Inflammatory macrophage treated with lipopolysaccharide for 1 hour (primary cell): ENCODE data around the gene CAND2.
"Not testable (repeated sequence)": the region's sequence is repeated elsewhere in the genome, so short reads cannot be mapped to it uniquely, and the experiment has no call there.

Experiments
- DNase-seq, 2 donors: peaks; one replicate each; pipeline ENCODE4 v3.0.0-alpha.2; 2020 to 2022

The CAND2 gene

DNA sequence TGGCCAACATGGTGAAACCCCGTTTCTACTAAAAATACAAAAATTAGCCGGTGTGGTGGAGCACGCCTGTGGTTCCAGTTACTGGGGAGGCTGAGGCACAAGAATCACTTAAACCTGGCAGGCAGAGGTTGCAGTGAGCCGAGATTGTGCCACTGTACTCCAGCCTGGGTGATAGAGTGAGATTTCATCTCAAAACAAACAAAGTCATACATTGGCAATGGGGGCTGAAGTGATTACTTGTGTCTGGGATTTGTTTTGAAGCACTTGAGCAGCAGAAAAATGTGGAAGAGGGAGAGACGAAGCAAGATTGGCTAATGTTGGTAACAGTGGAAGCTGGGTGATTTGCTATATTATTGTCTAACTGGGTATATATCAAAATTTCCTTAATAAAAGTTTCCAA lies 24.0 kb upstream of the CAND2 start:
- no peak for DNase-seq

DNA sequence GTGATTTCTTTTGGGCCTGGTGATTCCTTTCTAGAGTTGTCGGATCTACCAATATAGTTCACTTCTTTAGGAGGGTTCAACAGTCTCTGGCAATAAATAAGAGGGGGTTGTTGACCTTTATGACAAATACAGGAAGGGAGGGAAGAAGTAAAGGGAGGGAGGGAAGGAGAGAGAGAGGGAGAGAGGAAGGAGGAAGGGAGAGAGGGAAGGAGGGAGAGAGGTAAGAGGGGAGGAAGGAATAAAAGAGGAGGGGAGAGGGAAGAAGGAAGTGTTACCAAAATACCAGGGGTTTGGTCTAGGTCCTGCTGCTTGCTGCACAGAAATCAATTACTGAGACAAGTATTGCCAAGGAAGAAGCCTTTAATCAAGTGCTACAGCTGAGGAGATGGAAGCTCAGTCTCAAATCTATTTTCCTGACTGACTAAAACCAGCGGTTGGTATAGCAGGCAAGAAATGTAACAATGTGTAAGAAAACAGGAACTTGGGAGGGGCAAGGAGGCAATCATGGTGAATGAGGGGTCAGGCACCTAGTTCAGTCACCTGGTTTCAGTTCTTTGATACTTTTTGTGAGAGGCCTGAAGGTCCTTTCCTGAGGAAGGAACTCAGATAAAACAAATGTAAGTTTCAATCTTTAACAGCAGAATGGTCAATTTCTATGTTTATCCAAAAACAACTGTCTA lies 23.3 kb upstream of the CAND2 start:
- DNase-seq: no peak

DNA sequence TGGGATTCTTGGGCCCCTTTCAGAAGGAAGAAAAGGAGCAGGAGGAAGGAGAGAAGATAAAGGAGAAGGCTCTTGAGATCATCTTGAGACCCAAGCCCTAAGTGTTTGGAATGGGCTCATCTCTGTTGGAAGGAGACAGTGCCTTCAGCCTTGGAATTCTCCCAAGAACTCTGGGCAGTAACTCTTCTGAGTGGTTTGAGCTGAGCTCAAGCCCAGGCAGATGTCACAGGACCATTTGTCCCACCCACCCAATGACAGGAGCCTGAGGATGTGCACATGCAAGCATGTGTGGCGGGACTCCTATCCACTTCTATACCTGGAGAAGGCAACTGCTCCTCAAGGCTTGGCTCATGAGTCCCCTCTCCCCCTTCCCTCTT lies 22.8 kb upstream of the CAND2 start:
- DNase-seq: no peak

DNA sequence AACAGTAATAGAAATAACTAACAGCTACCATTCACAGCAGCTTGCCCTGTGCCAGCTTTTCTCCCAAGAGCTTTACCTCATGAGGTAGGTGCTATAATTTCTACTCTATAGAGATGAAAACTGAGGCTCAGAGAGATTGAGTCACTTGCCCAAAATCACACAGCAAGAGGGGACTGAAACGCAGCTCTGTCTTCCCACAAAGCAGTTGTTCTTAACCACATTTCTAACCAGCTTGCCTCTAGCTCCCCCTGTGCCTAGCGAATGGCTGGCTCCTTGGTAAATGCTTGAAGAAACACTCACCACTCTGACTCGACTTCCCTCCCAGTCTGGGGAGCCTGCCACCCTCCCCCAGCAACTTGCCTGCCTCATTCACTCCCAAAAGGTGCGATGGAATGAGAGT lies 21.9 kb upstream of the CAND2 start:
- DNase-seq: no peak

DNA sequence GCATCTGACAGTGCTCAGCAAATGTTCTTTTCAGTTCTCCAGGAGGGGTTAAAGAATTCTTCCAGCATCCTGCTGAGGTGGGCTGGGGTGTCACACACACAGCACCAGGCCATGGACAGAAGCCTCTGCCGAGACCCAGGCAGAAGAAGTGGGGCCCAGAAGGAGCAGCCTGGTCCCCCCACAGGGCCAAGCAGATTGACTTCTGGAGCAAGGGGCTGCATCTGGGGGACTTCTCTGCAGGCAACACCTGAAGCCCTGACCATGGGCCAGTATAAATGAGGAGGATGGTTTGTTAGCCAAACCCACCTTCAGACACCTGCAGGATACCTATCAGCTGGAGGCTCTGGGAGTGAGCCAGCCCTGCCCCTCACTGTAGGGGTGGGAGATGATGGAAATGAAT lies 21.3 kb upstream of the CAND2 start:
- no peak for DNase-seq

DNA sequence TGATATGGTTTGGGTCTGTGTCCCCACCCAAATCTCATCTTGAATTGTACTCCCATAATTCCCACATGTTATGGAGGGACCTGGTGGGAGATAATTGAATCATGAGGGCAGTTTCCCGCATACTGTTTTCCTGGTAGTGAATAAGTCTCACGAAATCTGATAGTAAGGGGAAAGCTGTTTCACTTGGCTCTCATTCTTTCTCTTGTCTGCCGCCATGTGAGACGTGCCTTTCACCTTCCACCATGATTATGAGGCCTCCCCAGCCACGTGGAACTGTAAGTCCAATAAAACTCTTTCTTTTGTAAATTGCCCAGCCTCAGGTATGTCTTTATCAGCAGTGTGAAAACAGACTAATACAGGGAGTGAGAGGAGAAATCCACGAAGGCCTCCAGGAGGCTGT lies 20.5 kb upstream of the CAND2 start:
- DNase-seq: not testable (repeated sequence)

DNA sequence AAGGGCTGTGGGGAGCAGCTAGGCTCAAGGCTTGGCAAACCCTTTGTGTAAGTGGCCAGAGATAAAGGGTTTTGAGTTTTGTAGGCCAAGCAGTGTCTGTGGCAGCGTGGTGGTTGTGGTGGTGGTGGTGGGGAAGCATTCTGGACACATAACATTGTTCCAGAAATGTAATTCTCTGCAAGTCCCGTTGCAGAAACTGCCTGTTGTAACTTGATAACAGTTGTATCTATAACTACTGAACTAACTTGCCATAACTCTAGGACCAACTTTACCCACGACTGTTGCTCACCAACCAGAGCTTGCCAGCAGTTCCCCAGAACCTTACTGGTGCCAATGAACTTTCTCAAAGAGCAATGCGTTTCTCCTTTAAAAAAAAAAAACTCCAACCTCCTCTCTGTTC lies 19.3 kb upstream of the CAND2 start:
- no peak for DNase-seq

DNA sequence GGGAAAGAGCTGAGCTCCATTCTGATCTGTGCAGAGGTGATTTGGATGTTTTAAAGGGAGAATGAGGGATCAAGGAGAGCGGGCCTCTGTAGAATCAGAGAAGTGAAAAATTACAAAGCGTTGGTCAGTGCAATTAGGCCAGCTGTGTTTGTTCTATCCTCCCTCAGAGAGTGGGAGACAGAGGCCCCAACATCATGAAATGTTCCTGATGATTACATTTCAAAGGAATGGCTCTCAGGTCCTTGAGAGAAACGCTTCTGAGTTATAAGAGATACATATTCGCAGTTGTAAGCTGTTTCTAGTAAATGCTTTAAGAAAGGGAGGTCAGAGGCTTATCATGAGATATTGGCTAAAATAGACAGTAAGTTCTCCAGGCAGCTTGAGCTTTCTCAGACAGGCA lies 15.7 kb upstream of the CAND2 start:
- no peak for DNase-seq

DNA sequence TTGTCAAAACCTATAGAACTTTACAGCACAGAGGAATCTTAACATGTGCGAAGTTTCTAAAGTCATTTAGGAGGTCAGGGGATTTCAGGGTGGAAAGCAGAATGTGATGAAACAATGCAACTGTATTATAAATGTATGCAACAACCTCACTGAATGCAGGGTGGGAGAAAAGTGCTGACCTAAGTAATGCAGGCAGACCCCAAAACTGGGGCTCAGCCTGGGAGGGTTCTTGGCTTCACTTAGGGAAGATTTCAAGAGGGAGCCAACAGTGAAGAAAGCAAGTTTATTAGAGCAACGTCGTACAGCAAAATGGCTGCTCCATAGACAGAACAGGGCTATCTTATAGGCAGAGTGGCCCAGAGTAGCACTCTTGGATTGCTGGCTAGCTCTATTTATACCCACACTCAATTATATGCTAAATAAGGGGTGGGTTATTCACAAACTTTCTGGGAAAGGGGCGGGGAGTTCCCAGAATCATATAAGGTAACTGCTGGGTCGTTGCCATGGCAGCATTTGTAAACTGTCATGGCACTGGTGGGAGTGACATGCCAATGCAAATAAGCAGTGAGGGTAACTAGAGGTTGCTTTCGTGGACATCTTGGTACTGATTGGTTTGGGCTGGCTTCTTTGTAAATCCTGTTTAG lies 14.2 kb upstream of the CAND2 start:
- DNase-seq: peak; percentile 14

DNA sequence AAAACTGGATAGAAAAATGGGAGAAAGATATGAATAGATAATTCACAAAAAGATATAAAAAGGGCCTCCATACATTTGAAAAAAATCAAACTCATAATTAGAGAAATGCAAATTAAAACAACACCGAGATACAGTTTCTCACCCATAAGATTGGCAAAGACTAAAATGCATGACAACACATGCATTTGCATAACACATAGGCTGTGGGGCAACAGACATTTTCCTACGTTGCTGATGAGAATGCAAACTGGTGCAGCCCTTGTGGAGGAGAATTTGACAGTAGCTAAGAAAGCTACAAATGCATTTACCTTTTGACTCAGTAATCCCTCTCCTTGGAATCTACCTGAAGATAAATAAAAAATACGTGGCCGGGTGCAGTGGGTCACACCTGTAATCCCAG lies 11.4 kb upstream of the CAND2 start:
- DNase-seq: peak in 1 of 2 donors; percentile 9

DNA sequence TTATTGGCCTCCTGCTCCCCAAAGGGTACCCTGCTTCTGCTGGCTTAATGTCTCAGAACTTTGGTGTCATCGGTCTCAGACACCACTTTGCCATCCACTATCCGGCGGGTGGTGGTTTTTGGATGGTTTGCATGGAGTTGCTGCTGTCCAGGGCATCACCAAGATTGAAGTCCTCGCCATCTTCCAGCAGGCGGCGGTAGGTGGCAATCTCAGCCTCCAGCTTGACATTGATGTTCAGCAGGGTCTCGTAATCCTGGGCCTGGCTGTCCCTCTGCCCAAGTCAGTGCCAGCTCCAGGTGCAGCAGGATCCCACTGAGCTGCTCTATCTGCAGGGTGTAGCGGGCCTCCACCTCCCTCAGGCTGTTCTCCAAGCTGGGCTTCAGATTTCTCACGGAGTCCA lies 9.1 kb upstream of the CAND2 start:
- DNase-seq: peak in 1 of 2 donors; percentile 27

DNA sequence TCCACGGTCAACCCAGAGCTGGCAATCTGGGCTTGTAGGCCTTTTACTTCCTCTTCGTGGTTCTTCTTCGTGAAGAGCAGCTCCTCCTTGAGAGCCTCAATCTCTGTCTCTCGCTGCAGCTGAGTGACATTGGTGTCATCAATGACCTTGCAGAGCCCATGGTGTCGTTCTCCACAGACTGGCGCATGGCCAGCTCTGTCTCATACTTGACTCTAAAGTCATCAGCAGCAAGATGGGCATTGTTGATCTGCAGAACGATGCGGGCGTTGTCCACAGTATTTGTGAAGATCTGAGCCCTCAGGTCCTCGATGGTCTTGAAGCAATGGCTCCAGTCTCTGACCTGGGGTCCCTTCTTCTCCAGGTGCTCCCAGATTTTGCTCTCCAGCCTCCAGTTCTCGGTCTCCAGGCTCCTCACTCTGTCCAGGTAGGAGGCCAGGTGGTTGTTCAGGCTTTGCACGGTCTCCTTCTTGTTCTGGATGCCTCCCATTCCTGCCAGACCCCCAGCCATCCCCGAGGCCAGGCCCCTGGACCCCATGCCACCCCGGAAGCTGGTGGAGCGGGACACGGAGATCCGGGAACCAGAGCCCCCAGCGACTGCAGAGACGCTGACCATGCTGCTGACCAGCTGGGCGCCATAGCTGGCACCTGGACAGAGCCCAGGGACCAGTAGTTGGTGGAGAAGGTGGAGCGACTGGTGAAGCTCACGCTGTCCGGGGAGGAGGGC lies 8.4 kb upstream of the CAND2 start:
- DNase-seq: not testable (repeated sequence)

DNA sequence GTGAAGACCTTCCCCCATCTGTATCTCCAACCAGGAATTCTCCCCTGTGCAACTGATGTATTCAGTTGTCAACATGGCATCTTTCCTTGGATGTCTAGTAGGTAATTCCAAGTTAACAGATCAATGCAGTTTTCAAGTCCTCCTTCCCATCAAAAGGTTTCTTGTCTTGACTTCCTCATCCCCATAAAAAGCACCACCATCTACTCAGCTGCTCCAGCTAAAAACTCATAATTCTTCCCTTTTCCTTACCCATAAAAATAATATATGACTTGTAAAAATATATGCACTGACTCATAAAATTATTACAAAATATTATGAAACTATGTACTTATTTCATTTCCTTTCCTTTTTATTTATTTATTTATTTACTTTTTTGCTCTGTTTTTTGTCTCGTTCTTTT lies 5.0 kb upstream of the CAND2 start:
- peak; percentile 18 to 30 for DNase-seq

DNA sequence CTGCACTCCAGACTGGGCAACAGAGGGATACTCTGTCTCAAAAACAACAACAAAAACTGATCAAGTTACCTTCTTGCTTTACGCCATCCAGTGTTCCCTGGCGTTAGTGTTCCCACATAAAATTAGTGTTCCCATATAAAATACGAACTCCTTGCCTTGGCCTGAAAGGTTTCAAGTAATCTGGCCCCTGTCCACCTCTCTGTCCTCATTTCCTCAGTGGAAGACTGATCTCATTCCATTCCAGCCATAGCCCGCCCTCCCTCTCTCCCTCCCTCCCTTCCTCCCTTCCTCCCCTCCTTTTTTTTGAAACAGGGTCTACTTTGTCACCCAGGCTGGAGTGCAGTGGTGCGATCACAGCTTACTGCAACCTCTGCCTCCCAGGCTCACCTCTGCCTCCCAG lies 2.8 kb upstream of the CAND2 start:
- no peak for DNase-seq

DNA sequence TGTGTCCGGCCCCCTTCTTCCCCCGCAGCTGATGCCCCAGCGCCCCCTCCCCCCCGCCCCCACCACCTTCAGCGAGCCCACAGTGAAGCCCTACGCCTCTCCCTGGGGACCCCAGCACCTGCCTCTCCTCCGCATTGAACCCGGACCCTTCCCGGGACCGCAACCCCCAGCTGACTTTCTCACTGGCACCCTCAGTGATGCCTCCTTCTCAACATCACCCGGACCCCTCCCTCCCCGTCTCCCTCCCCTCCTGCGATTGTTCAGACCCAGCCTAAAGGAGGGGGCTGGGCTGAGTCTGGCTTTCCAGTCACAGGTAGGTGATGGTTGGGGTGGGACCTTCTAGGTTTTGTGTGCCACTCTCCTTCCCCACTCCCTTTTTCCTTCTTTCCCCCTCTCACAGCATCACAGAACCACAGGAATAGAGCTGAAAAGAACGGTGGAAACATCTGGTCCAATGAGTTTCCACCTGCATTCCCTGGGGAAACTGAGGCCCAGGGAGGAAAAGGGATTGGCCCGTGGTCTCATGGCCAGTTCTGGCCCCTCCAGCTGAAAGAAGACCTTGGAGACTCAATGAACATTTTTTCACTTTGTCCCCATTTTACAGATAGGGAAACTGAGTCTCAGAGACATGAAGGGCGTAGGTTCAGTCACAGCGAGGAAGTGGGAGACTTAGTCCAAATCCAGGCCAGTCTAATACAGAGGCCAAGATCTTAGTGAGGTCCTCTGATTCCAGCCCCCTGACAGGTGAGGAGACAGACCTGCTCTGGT lies 828 bp downstream of the CAND2 start:
- no peak for DNase-seq

DNA sequence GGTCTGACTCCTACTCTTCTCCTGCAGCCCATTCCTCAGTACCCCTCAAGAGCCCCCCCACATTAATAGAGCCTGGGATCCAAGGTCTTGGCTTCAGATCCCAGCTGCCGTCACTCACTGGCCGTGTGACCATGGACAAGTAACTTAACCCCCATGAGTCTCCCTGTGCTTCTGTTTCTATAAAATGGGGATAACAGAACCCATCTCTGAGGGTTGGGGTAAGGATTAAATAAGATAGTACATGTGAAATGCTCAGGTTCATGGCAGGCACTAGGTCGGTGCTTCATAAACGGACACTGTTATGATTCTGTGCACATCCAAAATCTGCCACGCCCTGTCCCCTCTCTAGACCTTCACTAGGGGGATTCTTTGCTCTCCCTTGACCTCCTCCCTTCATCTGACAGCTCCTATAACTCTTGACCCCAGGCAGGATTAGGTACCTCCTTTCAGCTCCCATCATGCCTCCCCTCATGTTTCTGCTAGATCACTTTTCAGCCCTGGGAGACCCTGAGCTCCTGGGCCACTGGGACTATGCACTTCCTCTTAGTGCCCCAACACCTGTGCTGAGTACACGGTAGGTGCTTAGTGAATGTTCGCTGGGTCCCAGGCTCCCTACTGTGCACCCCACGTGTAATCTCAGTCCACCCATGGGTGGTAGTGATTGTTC lies 1.5 kb downstream of the CAND2 start:
- DNase-seq: no peak

DNA sequence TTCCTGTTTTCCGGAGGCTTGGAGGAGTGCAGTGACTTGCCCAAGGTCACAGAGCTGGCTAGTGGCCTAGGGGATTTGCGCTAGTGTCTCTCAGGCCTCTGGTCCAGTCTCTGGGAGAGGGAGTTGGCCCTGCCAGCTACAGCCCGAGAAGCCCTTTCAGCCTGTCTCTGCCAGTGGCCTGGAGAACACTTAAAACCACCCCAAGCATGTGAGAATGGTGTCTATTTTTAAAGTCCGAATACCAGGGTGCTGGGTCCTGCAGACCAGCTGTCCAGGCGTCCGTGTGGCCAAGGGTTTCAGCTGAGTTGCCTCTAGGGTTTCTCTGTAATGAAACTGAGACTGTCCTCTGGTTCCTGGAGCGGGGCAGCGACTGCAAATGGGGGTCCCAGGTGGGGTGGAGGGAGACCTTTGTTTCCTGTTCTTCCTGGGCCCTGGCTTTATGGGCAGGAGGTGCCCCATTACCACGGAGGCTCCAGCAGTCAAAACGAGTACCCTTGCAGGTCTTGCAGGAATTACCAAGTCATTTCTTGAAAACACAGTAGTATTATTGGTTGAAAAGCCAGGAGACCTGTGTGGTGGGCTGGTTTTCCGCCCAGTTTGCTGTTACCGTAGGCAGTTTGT lies 2.2 kb downstream of the CAND2 start:
- no peak for DNase-seq

DNA sequence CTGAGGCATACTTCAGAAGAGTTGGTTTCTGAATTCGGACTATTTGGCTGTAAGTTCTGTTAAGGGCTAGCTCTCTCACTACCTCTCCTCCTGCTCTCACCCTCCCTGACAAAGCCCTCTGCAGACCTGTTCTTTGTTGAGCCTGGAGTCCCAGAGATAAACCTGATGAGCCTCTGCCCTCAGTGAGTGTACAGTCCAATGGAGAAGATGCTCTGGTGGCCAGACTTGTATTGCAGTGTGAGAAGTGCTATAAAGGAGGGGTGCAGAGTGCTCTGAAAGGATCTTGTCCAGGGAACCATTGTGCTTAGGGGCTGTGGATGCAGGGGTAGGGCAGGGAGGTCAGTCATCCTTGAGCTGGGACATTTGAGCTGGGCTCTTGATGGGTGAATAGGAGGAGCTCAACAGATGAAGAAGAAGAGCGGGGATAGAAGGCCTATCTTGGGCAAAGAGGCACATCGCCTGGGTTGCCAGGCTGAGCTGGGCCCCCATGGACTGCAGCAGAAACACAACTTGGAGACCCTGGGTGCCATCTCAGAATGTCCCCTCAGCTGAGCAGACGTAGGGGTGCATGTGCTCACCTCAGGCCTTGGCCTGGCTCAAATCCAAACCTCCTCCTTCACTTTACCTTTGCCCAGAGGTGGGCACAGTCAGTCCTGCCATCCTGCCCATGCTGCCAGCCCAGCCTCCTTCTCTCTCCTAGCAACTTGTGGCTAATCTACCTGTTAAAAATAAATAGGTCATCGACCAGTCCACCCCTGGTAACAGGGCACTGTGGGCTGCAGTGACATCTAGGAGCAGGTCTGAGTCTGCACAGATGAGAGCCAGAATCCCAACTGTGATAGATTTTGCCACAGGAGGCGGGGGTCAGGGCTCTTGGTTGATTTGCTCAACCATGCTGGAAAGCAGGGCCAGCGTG lies 3.3 kb downstream of the CAND2 start:
- no peak for DNase-seq

DNA sequence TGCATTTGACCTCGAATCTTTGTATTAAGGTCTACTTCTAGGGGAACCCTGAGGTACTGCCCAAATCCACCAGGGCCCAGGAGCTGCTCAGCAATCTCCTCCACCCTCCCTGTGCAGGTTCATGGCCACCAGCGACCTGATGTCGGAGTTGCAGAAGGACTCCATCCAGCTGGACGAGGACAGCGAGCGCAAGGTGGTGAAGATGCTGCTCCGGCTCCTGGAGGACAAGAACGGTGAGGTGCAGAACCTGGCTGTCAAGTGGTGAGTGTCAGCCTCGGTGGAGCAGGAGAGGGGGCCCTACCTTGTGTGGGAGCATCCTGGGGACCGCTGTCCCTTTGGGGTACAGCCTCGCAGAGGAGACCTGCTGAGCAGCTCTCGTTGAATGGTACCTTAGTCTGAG lies 6.9 kb downstream of the CAND2 start:
- DNase-seq: no peak

DNA sequence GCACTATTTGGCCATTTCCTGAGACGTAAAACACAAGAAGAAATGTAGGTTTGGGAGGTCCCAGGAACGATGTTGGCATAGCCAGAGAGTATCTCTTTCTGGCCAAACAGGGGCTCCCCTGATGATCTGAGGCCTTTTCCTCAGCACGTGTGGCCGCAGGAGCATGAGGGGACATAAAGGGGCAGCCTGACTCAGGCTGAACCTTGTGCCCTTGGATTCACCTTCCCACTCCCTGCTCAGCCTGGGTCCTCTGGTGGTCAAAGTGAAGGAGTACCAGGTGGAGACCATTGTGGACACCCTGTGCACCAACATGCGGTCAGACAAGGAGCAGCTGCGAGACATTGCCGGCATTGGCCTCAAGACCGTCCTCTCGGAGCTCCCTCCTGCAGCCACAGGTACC lies 10.6 kb downstream of the CAND2 start:
- DNase-seq: no peak

DNA sequence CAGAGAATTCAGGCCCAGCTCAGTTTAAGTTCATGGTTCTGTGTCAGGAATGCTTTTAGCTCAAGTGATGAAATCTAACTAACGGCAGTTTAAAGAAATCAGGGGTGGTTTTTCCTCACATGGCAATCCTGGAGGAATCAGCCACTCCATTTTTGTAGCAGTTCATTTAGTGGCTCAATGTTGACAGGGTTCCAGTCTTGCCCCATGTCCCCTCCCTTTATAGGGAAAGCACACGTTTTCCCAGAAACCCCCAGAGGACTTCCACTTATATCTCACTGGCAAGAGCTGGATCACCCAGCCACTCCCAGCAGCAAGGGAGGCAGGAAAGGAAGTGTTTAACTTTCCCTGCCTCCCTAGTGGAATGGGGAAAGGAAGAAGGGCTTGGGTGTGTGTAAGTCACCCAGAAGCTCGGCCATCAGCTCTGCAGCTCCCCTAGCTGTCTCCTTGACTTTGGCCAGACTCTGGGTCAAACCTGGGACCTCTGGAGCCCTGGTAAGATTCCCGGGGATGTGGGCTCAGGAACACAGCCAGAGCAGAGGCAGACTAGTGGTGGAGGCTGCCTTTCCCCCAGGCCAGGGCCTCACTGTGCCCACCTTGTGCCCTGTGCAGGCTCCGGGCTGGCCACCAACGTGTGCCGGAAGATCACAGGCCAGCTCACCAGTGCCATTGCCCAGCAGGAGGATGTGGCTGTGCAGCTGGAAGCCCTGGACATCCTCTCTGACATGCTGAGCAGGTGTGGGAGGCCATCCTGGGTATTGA lies 11.3 kb downstream of the CAND2 start:
- DNase-seq: no peak
